ENCODE data around the gene KHK.

- TF ChIP-seq POLR2A (IDR thresholded peaks at IDR 0.05): no peak
- TF ChIP-seq, protein P1, sequence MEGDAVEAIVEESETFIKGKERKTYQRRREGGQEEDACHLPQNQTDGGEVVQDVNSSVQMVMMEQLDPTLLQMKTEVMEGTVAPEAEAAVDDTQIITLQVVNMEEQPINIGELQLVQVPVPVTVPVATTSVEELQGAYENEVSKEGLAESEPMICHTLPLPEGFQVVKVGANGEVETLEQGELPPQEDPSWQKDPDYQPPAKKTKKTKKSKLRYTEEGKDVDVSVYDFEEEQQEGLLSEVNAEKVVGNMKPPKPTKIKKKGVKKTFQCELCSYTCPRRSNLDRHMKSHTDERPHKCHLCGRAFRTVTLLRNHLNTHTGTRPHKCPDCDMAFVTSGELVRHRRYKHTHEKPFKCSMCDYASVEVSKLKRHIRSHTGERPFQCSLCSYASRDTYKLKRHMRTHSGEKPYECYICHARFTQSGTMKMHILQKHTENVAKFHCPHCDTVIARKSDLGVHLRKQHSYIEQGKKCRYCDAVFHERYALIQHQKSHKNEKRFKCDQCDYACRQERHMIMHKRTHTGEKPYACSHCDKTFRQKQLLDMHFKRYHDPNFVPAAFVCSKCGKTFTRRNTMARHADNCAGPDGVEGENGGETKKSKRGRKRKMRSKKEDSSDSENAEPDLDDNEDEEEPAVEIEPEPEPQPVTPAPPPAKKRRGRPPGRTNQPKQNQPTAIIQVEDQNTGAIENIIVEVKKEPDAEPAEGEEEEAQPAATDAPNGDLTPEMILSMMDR (IDR thresholded peaks at IDR 0.05): no peak
These were observed 28.9 kb downstream of the KHK start for GRCh38 chr2:27115519-27115918.
